ENCODE data around the gene COL27A1.

The COL27A1 gene

GRCh38 chr9:114275246-114276004 is 120.1 kb downstream of the COL27A1 start:
- peaks cover 28% of the 10 kb centered on the region for H3K36me3 ChIP-seq (ENCODE audit: control insufficient read depth, insufficient read depth, low read length, severe bottlenecking)
- no peaks in the 10 kb centered on the region for H3K27me3 ChIP-seq (replicated peaks; ENCODE audit: control insufficient read depth, insufficient read depth, low read length)
- no peak overlapping the region for H3K4me3 ChIP-seq (ENCODE audit: low read length)
- H3K9me3 ChIP-seq (ENCODE audit: control insufficient read depth, low read length) = no peaks in the 10 kb centered on the region
- DNase-seq (ENCODE audit: low read depth) = no peak
- peaks cover 36% of the 10 kb centered on the region for H3K4me1 ChIP-seq (ENCODE audit: control insufficient read depth, insufficient read depth, low read length)
- H3K9ac ChIP-seq (ENCODE audit: low read length) = no peak overlapping the region

GRCh38 chr9:114276908-114277821 is 121.8 kb downstream of the COL27A1 start:
- H3K9me3 ChIP-seq (ENCODE audit: control insufficient read depth, low read length) = no peaks in the 10 kb centered on the region
- DNase-seq (ENCODE audit: low read depth) = peak; percentile 93
- H3K9ac ChIP-seq (ENCODE audit: low read length) = no peak overlapping the region
- H3K36me3 ChIP-seq (ENCODE audit: control insufficient read depth, insufficient read depth, low read length, severe bottlenecking) = peaks cover 17% of the 10 kb centered on the region
- no peak overlapping the region for H3K4me3 ChIP-seq (ENCODE audit: low read length)
- H3K4me1 ChIP-seq (ENCODE audit: control insufficient read depth, insufficient read depth, low read length) = peaks cover 47% of the 10 kb centered on the region
- no peaks in the 10 kb centered on the region for H3K27me3 ChIP-seq (replicated peaks; ENCODE audit: control insufficient read depth, insufficient read depth, low read length)

- Histone ChIP-seq H3K27me3 (replicated peaks; ENCODE audit: control insufficient read depth, insufficient read depth, low read length) (no peaks in the 10 kb centered on the region), H3K4me1 (ENCODE audit: control insufficient read depth, insufficient read depth, low read length) (peaks cover 47% of the 10 kb centered on the region), H3K4me3 (ENCODE audit: low read length) (no peak overlapping the region), H3K9me3 (ENCODE audit: control insufficient read depth, low read length) (no peaks in the 10 kb centered on the region), H3K9ac (ENCODE audit: low read length) (no peak overlapping the region), H3K36me3 (ENCODE audit: control insufficient read depth, insufficient read depth, low read length, severe bottlenecking) (peaks cover 17% of the 10 kb centered on the region)
- DNase-seq (ENCODE audit: low read depth) = no peak
These were observed 123.0 kb downstream of the COL27A1 start for GRCh38 chr9:114278356-114278755.

GRCh38 chr9:114278881-114279570 is 123.7 kb downstream of the COL27A1 start:
- Histone ChIP-seq H3K36me3 (ENCODE audit: control insufficient read depth, insufficient read depth, low read length, severe bottlenecking) (peaks cover 16% of the 10 kb centered on the region), H3K9ac (ENCODE audit: low read length) (no peak overlapping the region), H3K4me1 (ENCODE audit: control insufficient read depth, insufficient read depth, low read length) (peaks cover 47% of the 10 kb centered on the region), H3K9me3 (ENCODE audit: control insufficient read depth, low read length) (no peaks in the 10 kb centered on the region), H3K27me3 (replicated peaks; ENCODE audit: control insufficient read depth, insufficient read depth, low read length) (no peaks in the 10 kb centered on the region), H3K4me3 (ENCODE audit: low read length) (no peak overlapping the region)
- peak; percentile 44 for DNase-seq (ENCODE audit: low read depth)

GRCh38 chr9:114279693-114280092 is 124.4 kb downstream of the COL27A1 start:
- Histone ChIP-seq H3K9ac (ENCODE audit: low read length) (no peak overlapping the region), H3K27me3 (replicated peaks; ENCODE audit: control insufficient read depth, insufficient read depth, low read length) (no peaks in the 10 kb centered on the region), H3K4me1 (ENCODE audit: control insufficient read depth, insufficient read depth, low read length) (peaks cover 47% of the 10 kb centered on the region), H3K4me3 (ENCODE audit: low read length) (no peak overlapping the region), H3K9me3 (ENCODE audit: control insufficient read depth, low read length) (no peaks in the 10 kb centered on the region), H3K36me3 (ENCODE audit: control insufficient read depth, insufficient read depth, low read length, severe bottlenecking) (peaks cover 22% of the 10 kb centered on the region)
- no peak for DNase-seq (ENCODE audit: low read depth)

GRCh38 chr9:114280636-114281472 is 125.5 kb downstream of the COL27A1 start:
- no peak for DNase-seq (ENCODE audit: low read depth)
- peaks cover 25% of the 10 kb centered on the region for H3K36me3 ChIP-seq (ENCODE audit: control insufficient read depth, insufficient read depth, low read length, severe bottlenecking)
- H3K9me3 ChIP-seq (ENCODE audit: control insufficient read depth, low read length) = no peaks in the 10 kb centered on the region
- peaks cover 51% of the 10 kb centered on the region for H3K4me1 ChIP-seq (ENCODE audit: control insufficient read depth, insufficient read depth, low read length)
- no peaks in the 10 kb centered on the region for H3K27me3 ChIP-seq (replicated peaks; ENCODE audit: control insufficient read depth, insufficient read depth, low read length)
- H3K4me3 ChIP-seq (ENCODE audit: low read length) = no peak overlapping the region
- no peak overlapping the region for H3K9ac ChIP-seq (ENCODE audit: low read length)

GRCh38 chr9:114281473-114282103 is 126.3 kb downstream of the COL27A1 start:
- H3K36me3 ChIP-seq (ENCODE audit: control insufficient read depth, insufficient read depth, low read length, severe bottlenecking) = peaks cover 22% of the 10 kb centered on the region
- no peaks in the 10 kb centered on the region for H3K27me3 ChIP-seq (replicated peaks; ENCODE audit: control insufficient read depth, insufficient read depth, low read length)
- H3K4me3 ChIP-seq (ENCODE audit: low read length) = no peak overlapping the region
- no peaks in the 10 kb centered on the region for H3K9me3 ChIP-seq (ENCODE audit: control insufficient read depth, low read length)
- peak; percentile 39 for DNase-seq (ENCODE audit: low read depth)
- peaks cover 46% of the 10 kb centered on the region for H3K4me1 ChIP-seq (ENCODE audit: control insufficient read depth, insufficient read depth, low read length)
- no peak overlapping the region for H3K9ac ChIP-seq (ENCODE audit: low read length)

GRCh38 chr9:114282104-114282485 is 126.8 kb downstream of the COL27A1 start:
- H3K27me3 ChIP-seq (replicated peaks; ENCODE audit: control insufficient read depth, insufficient read depth, low read length) = no peaks in the 10 kb centered on the region
- H3K4me3 ChIP-seq (ENCODE audit: low read length) = no peak overlapping the region
- H3K9me3 ChIP-seq (ENCODE audit: control insufficient read depth, low read length) = no peaks in the 10 kb centered on the region
- H3K36me3 ChIP-seq (ENCODE audit: control insufficient read depth, insufficient read depth, low read length, severe bottlenecking) = peaks cover 22% of the 10 kb centered on the region
- no peak overlapping the region for H3K9ac ChIP-seq (ENCODE audit: low read length)
- no peak for DNase-seq (ENCODE audit: low read depth)
- H3K4me1 ChIP-seq (ENCODE audit: control insufficient read depth, insufficient read depth, low read length) = peaks cover 41% of the 10 kb centered on the region

- H3K36me3 ChIP-seq (ENCODE audit: control insufficient read depth, insufficient read depth, low read length, severe bottlenecking) = peaks cover 22% of the 10 kb centered on the region
- no peaks in the 10 kb centered on the region for H3K27me3 ChIP-seq (replicated peaks; ENCODE audit: control insufficient read depth, insufficient read depth, low read length)
- no peak for DNase-seq (ENCODE audit: low read depth)
- H3K9me3 ChIP-seq (ENCODE audit: control insufficient read depth, low read length) = no peaks in the 10 kb centered on the region
- no peak overlapping the region for H3K4me3 ChIP-seq (ENCODE audit: low read length)
- H3K9ac ChIP-seq (ENCODE audit: low read length) = no peak overlapping the region
- peaks cover 37% of the 10 kb centered on the region for H3K4me1 ChIP-seq (ENCODE audit: control insufficient read depth, insufficient read depth, low read length)
These were observed 127.2 kb downstream of the COL27A1 start for GRCh38 chr9:114282507-114282906.

GRCh38 chr9:114282926-114283325 is 127.6 kb downstream of the COL27A1 start:
- no peak overlapping the region for H3K9ac ChIP-seq (ENCODE audit: low read length)
- peak; percentile 94 for DNase-seq (ENCODE audit: low read depth)

More at GRCh38 chr9:114282926-114283325, 127.6 kb downstream of the COL27A1 start:
- Histone ChIP-seq H3K4me3 (ENCODE audit: low read length) (no peak overlapping the region), H3K9me3 (ENCODE audit: control insufficient read depth, low read length) (no peaks in the 10 kb centered on the region), H3K4me1 (ENCODE audit: control insufficient read depth, insufficient read depth, low read length) (peaks cover 32% of the 10 kb centered on the region), H3K27me3 (replicated peaks; ENCODE audit: control insufficient read depth, insufficient read depth, low read length) (no peaks in the 10 kb centered on the region), H3K36me3 (ENCODE audit: control insufficient read depth, insufficient read depth, low read length, severe bottlenecking) (peaks cover 24% of the 10 kb centered on the region)

All from adipocyte (in vitro differentiated cells).